Measurements from ENCODE around the gene GRIN1. TPM values are rescaled to one million over a fixed set of nuclear protein-coding genes. Genes with fewer than 3 reads are reported as not detected.
"Not testable (repeated sequence)": the region's sequence is repeated elsewhere in the genome, so short reads cannot be mapped to it uniquely, and the experiment has no call there.

GRIN1 gene
- total and polyA plus RNA-seq, 2 of the 13 experiments (the other 11 are each of a cell fraction or from before 2014, with no cell fraction given) = 0.13 TPM; not detected in 1

DNA sequence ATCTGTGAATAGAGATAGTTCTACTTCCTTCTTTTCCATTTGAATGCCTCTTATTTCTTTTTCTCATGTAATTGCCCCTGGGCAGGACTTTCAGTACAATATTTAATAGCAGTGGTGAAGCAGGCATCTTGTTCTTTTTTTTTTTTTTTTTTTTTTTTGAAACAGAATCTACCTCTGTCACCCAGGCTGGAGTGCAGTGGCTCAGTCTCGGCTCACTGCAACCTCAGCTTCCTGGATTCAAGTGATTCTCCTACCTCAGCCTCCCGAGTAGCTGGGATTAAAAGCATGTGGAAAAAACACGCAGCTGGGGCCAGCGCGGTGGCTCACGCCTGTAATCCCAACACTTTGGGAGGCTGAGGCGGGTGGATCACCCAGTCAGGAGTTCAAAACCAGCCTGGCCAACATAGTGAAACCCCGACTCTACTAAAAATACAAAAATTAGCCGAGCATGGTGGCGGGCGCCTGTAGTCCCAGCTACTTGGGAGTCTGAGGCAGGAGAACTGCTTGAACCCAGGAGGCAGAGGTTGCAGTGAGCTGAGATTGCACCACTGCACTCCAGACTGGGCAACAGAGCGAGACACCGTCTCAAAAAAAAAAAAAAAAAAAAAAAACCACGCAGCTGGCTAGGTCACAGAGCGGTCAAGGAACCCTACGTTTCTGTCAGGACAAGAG is 16.0 kb upstream of the GRIN1 start:
- H3K4me3 ChIP-seq (replicated peaks in 1 of 3; ENCODE audit: insufficient read depth in 1 of 3, low read depth in 2 of 3, low read length in 3 of 3); H3K9me3 ChIP-seq (ENCODE audit: low read length); H3K4me2 ChIP-seq (ENCODE audit: low read depth, low read length); H3K9ac ChIP-seq (ENCODE audit: insufficient read depth, low read depth, low read length); H3K36me3 ChIP-seq (replicated peaks in 1 of 2; ENCODE audit: control insufficient read depth in 1 of 2, insufficient read depth in 2 of 2, low read length in 2 of 2); DNase-seq (ENCODE audit: low spot score); H2AFZ ChIP-seq (ENCODE audit: low read length); H3K27me3 ChIP-seq (ENCODE audit: control insufficient read depth in 1 of 2, insufficient read depth in 2 of 2, low read length in 2 of 2); BruUV-seq (replicated peaks); in situ Hi-C loops (cut with HindIII; ENCODE audit: extremely low pct_ligation_motif_present, low pct_unique_long_range_greater_than_20kb); H3K79me2 ChIP-seq (ENCODE audit: insufficient read depth, low read length); POLR2A ChIA-PET; H4K20me1 ChIP-seq (ENCODE audit: insufficient read depth, low read length); intact Hi-C loops (cut with micrococcal nuclease; ENCODE audit: unreplicated experiment); H3K27ac ChIP-seq (ENCODE audit: extremely low read length, insufficient read depth, low read length); ATAC-seq; FAIRE-seq: not testable (repeated sequence)
- peaks cover 29% of the 10 kb centered on the region for H3K4me1 ChIP-seq (ENCODE audit: insufficient read depth, low read length)
- CTCF ChIA-PET (ENCODE audit: low intra/inter-chr PET ratio, low total read pairs) = interaction anchor here (1.5 kb wide), 1 partner anchor 113 kb away, joined by 3 read pairs; no protein-coding TSS in a partner anchor
- WGBS (ENCODE audit: low lambda C conversion rate) = 96% methylated on average over 16 of the region's 16 CpGs

DNA sequence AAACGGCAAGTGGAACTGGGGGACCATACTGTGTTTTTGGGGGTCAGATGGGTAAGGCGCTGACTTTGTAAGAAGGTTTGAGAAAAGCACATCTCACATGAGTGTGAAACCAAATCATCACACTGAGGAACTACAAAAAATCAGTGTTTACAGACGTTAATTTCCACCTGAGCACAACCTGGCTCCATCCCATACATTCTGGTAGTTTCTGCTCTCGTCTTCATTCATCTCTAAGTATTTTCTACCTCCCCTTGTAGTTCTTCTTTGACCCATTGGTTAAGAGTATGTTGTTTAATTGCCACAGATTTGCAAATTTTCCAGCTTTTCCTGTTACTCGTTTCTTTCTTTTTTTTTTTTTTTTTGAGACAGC is 15.5 kb upstream of the GRIN1 start:
- CTCF ChIA-PET (ENCODE audit: low intra/inter-chr PET ratio, low total read pairs) = no interaction called here

More for the DNA sequence above, 15.5 kb upstream of the GRIN1 start:
- POLR2A ChIA-PET = no interaction called here
- BruUV-seq (replicated peaks) = no TSS peak
- TF ChIP-seq ZNF703 (CRISPR knock-in tag; IDR thresholded peaks at IDR 0.05; ENCODE audit: borderline replicate concordance) (no peak), SNRNP70 (IDR thresholded peaks at IDR 0.05; ENCODE audit: low read depth, low read length) (no peak)
- TF ChIP-seq, protein P1, sequence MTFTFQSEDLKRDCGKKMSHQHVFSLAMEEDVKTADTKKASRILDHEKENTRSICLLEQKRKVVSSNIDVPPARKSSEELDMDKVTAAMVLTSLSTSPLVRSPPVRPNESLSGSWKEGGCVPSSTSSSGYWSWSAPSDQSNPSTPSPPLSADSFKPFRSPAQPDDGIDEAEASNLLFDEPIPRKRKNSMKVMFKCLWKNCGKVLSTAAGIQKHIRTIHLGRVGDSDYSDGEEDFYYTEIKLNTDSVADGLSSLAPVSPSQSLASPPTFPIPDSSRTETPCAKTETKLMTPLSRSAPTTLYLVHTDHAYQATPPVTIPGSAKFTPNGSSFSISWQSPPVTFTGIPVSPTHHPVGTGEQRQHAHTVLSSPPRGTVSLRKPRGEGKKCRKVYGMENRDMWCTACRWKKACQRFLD (CRISPR knock-in tag; IDR thresholded peaks at IDR 0.05; ENCODE audit: borderline replicate concordance) = no peak
- H3K79me2 ChIP-seq (ENCODE audit: insufficient read depth, low read length) = peaks cover 11% of the 10 kb centered on the region
- intact Hi-C loops (cut with micrococcal nuclease; ENCODE audit: unreplicated experiment) = no loop called here
- in situ Hi-C loops (cut with HindIII; ENCODE audit: extremely low pct_ligation_motif_present, low pct_unique_long_range_greater_than_20kb) = no loop called here
- no peak overlapping the region for H3K4me2 ChIP-seq (ENCODE audit: low read depth, low read length)
- FAIRE-seq (no peak), DNase-seq (ENCODE audit: low spot score) (no peak), ATAC-seq (no peak)
- no peaks in the 10 kb centered on the region for H3K27me3 ChIP-seq (ENCODE audit: control insufficient read depth in 1 of 2, insufficient read depth in 2 of 2, low read length in 2 of 2)
- H3K36me3 ChIP-seq (replicated peaks in 1 of 2; ENCODE audit: control insufficient read depth in 1 of 2, insufficient read depth in 2 of 2, low read length in 2 of 2) = no peaks in the 10 kb centered on the region
- peaks cover 31% of the 10 kb centered on the region for H3K4me1 ChIP-seq (ENCODE audit: insufficient read depth, low read length)
- no peaks in the 10 kb centered on the region for H3K9me3 ChIP-seq (ENCODE audit: low read length)
- WGBS (ENCODE audit: low lambda C conversion rate) = 92% methylated on average over 5 of the region's 5 CpGs
- no peak overlapping the region for H3K27ac ChIP-seq (ENCODE audit: extremely low read length, insufficient read depth, low read length)
- no peak overlapping the region for H3K9ac ChIP-seq (ENCODE audit: insufficient read depth, low read depth, low read length)
- H2AFZ ChIP-seq (ENCODE audit: low read length) = no peak overlapping the region
- no peak overlapping the region for H3K4me3 ChIP-seq (replicated peaks in 1 of 3; ENCODE audit: insufficient read depth in 1 of 3, low read depth in 2 of 3, low read length in 3 of 3)
- H4K20me1 ChIP-seq (ENCODE audit: insufficient read depth, low read length) = peaks cover 5% of the 10 kb centered on the region; the same call in 1 of the 2 replicates

Data from HepG2 (cell line).